GM23338 (cell line): ENCODE measurements around the gene TBX1. TPM values are rescaled to one million over a fixed set of nuclear protein-coding genes. Genes with fewer than 3 reads are reported as not detected.

Experiments
- ATAC-seq: fragments of 200-7000 bp; cut with Tn5 transposase; 3 replicates; pipeline ENCODE4 v1.9.1; 2020
- DNase-seq: peaks from one replicate; pipeline ENCODE4 v3.0.0-alpha.2; 2015; ENCODE audit warnings: low spot score
- H2AFZ ChIP-seq: fragments of 200-600 bp; sonication (generic); 2 replicates; pipeline ENCODE4 v1.8.0; 2016; ENCODE audit warnings: antibody characterized with exemption, mild to moderate bottlenecking, moderate library complexity
- H3F3A ChIP-seq: fragments of 200-600 bp; sonication (generic); replicated peaks from 2 replicates; pipeline ENCODE4 v1.8.0; 2017; ENCODE audit warnings: antibody characterized with exemption, mixed run types, low read depth
- H3K27ac ChIP-seq: fragments of 200-600 bp; sonication (generic); 2 replicates; pipeline ENCODE4 v1.6.1; 2016; ENCODE audit warnings: low read depth
- H3K27me3 ChIP-seq: fragments of 200-600 bp; sonication (generic); 2 replicates; pipeline ENCODE4 v1.8.0; 2016; ENCODE audit warnings: mild to moderate bottlenecking, mixed run types, moderate library complexity; ENCODE audit not compliant: insufficient read depth
- H3K36me3 ChIP-seq: fragments of 200-600 bp; sonication (generic); 2 replicates; pipeline ENCODE4 v1.8.0; 2016; ENCODE audit warnings: mild to moderate bottlenecking; ENCODE audit not compliant: insufficient read depth
- H3K4me1 ChIP-seq: fragments of 200-600 bp; sonication (generic); 2 replicates; pipeline ENCODE4 v1.8.0; 2016; ENCODE audit warnings: mild to moderate bottlenecking, moderate library complexity; ENCODE audit not compliant: insufficient read depth
- H3K4me2 ChIP-seq: fragments of 200-600 bp; sonication (generic); 2 replicates; pipeline ENCODE4 v1.7.1; 2017; ENCODE audit warnings: mixed run types
- H3K4me3 ChIP-seq: fragments of 200-600 bp; sonication (generic); 2 replicates; pipeline ENCODE4 v1.6.1; 2016; ENCODE audit warnings: mixed run types
- H3K79me2 ChIP-seq: fragments of 200-600 bp; sonication (generic); replicated peaks from 2 replicates; pipeline ENCODE4 v1.8.0; 2017; ENCODE audit warnings: mild to moderate bottlenecking; ENCODE audit not compliant: insufficient read depth
- H3K9me2 ChIP-seq: fragments of 200-600 bp; sonication (generic); 2 replicates; pipeline ENCODE4 v1.8.0; 2017; ENCODE audit not compliant: insufficient read depth
- H4K20me1 ChIP-seq: fragments of 200-600 bp; sonication (generic); replicated peaks from 2 replicates; pipeline ENCODE4 v1.8.0; 2017; ENCODE audit warnings: mild to moderate bottlenecking; ENCODE audit not compliant: insufficient read depth
- H3K27ac Mint-ChIP-seq: 2 replicates; pipeline ENCODE4 v1.8.0; 2020; ENCODE audit warnings: inconsistent platforms, mild to moderate bottlenecking, moderate library complexity, mixed read lengths
- H3K27me3 Mint-ChIP-seq: 3 replicates; pipeline ENCODE4 v1.8.0; 2022; ENCODE audit warnings: low read depth, mild to moderate bottlenecking, moderate library complexity, mixed read lengths, inconsistent platforms; ENCODE audit not compliant: insufficient read depth, poor library complexity
- H3K36me3 Mint-ChIP-seq: 3 replicates; pipeline ENCODE4 v1.8.0; 2021; ENCODE audit warnings: low read depth, mild to moderate bottlenecking, inconsistent platforms, moderate library complexity, mixed read lengths
- H3K4me1 Mint-ChIP-seq: 3 replicates; pipeline ENCODE4 v1.8.0; 2020; ENCODE audit warnings: mild to moderate bottlenecking, inconsistent platforms, mixed read lengths
- H3K4me3 Mint-ChIP-seq: 3 replicates; pipeline ENCODE4 v1.8.0; 2021; ENCODE audit warnings: moderate library complexity, mild to moderate bottlenecking, inconsistent platforms, mixed read lengths
- H3K9me3 Mint-ChIP-seq: 3 replicates; pipeline ENCODE4 v1.8.0; 2020; ENCODE audit warnings: moderate library complexity, mild to moderate bottlenecking, inconsistent platforms, mixed read lengths
- CREB1 ChIP-seq: fragments of 250-450 bp; sonication (Bioruptor Pico); IDR thresholded peaks from 2 replicates; pipeline ENCODE4 v1.5.0; 2020; ENCODE audit warnings: low read depth, mild to moderate bottlenecking, moderate library complexity
- CTCF ChIP-seq, 2 experiments: fragments of 200-600 bp in 1 of 2; sonication (generic) in 1 of 2; conservative IDR thresholded peaks; 2 replicates each; pipeline versions ENCODE4 v1.5.1 to v1.6.1; 2016 to 2017; ENCODE audit warnings: antibody characterized with exemption in 2 of 2, low read depth in 2 of 2, mild to moderate bottlenecking in 2 of 2, moderate library complexity in 1 of 2
- ETS1 ChIP-seq: IDR thresholded peaks from 2 replicates; pipeline ENCODE4 v1.6.1; 2016; ENCODE audit warnings: antibody characterized with exemption
- EZH2 ChIP-seq: fragments of 200-600 bp; sonication (generic); IDR thresholded peaks from one replicate; pipeline ENCODE4 v1.8.0; 2017; ENCODE audit warnings: antibody characterized with exemption, mild to moderate bottlenecking, low read depth; ENCODE audit not compliant: unreplicated experiment
- POLR2AphosphoS5 ChIP-seq: IDR thresholded peaks from 2 replicates; pipeline ENCODE4 v1.6.1; 2016; ENCODE audit warnings: antibody characterized with exemption, low read depth
- polyA plus RNA-seq: library from polyadenylated mRNA; unstranded; fragments of >200 nt; fragmentation: Nextera tagmentation; extraction: Ambion mirVana; gene quantifications from 2 replicates; pipeline ENCODE4 v1.2.1, GENCODE V29; 2016
- total RNA-seq: library from RNA; depleted of rRNA; stranded (reverse); fragments of >200 nt; shearing (Covaris generic); gene quantifications from 2 replicates; pipeline ENCODE4 v1.2.3, GENCODE V29; 2014

Gene TBX1
- total and polyA plus RNA-seq, 2 experiments from 2014 or later = 0.19 to 0.66 TPM

GRCh38 chr22:19723232-19723982 is 37.2 kb upstream of the TBX1 start, which contains the start of gene GP1BB:
GP1BB (plus strand) TSS chr22:19723539; CDS start chr22:19723570, 31 bp downstream.
- Histone ChIP-seq H3K9me2 (no peaks in the 10 kb centered on the region), H3K27me3 (peaks cover 86% of the 10 kb centered on the region), H4K20me1 (peaks cover 7% of the 10 kb centered on the region), H2AFZ (peak within 1 kb of the TSS; percentile 76), H3K4me3 (peak within 1 kb of the TSS; percentile 59), H3K36me3 (no peaks in the 10 kb centered on the region), H3K27ac (no peak within 1 kb of the TSS), H3K79me2 (no peaks in the 10 kb centered on the region), H3K4me2 (peak within 1 kb of the TSS; percentile 88), H3K4me1 (peaks cover 5% of the 10 kb centered on the region; the same call in 1 of the 2 replicates), H3F3A (0 out of 2 replicates have a peak, but pooled peaks cover 7% of the 10 kb centered on the region)
- peak; percentile 41 for ATAC-seq
- peaks cover 13% of the 10 kb centered on the region for H3K36me3 Mint-ChIP-seq
- H3K27me3 Mint-ChIP-seq = peaks cover 90% of the 10 kb centered on the region
- peaks cover 16% of the 10 kb centered on the region for H3K9me3 Mint-ChIP-seq
- H3K27ac Mint-ChIP-seq = no peak within 1 kb of the TSS
- peak within 1 kb of the TSS; percentile 64 for H3K4me3 Mint-ChIP-seq
- peak; percentile 72 for DNase-seq
- TF ChIP-seq CREB1 (CRISPR knock-in tag) (no peak), EZH2 (peak; percentile 36), POLR2AphosphoS5 (peak; percentile 8; the same call in 1 of the 2 replicates), CTCF (conservative IDR thresholded peaks at IDR 0.05; ENCODE audit: low read depth in 2 of 2) (0 out of 4 replicates have a peak, but pooled peaks of 1 of the 2 experiments have one; percentile 4), ETS1 (no peak)
- H3K4me1 Mint-ChIP-seq = peaks cover 22% of the 10 kb centered on the region

DNA sequence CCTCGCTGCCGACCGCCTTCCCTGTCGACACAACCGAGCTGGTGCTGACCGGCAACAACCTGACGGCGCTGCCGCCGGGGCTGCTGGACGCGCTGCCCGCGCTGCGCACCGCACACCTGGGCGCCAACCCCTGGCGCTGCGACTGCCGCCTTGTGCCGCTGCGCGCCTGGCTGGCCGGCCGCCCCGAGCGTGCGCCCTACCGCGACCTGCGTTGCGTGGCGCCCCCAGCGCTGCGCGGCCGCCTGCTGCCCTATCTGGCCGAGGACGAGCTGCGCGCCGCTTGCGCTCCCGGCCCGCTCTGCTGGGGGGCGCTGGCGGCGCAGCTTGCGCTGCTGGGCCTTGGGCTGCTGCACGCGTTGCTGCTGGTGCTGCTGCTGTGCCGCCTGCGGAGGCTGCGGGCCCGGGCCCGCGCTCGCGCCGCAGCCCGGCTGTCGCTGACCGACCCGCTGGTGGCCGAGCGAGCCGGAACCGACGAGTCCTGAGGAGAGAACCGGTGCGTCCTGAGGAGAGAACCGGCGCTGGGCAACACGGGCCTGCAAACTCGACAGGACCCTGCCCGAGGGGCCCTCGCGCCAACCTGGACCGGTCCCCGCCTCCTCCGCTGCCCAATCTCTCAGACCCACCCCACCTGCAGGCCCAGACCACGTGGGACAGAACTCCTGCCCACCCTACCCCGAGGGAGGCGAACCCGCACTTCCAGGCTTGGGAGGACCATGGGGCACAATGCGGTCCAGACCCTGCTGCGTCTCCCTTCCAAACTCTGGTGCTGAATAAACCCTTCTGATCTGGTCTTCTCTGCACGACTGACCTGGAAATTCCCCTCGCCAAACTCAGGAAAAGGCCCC is 36.4 kb upstream of the TBX1 start:
- Histone ChIP-seq H3K4me2 (peak overlapping the region; percentile 88), H3K4me1 (peaks cover 5% of the 10 kb centered on the region; the same call in 1 of the 2 replicates), H3K79me2 (no peaks in the 10 kb centered on the region), H2AFZ (peak overlapping the region; percentile 76; the same call in 1 of the 2 replicates), H3K27ac (no peak overlapping the region), H3F3A (0 out of 2 replicates have a peak, but pooled peaks cover 7% of the 10 kb centered on the region), H3K27me3 (peaks cover 82% of the 10 kb centered on the region), H3K36me3 (no peaks in the 10 kb centered on the region), H4K20me1 (peaks cover 7% of the 10 kb centered on the region), H3K9me2 (no peaks in the 10 kb centered on the region), H3K4me3 (peak overlapping the region; percentile 59)
- H3K27me3 Mint-ChIP-seq = peaks cover 95% of the 10 kb centered on the region
- H3K9me3 Mint-ChIP-seq = peaks cover 16% of the 10 kb centered on the region
- ATAC-seq (peak; percentile 55), DNase-seq (peak; percentile 82)
- H3K36me3 Mint-ChIP-seq = peaks cover 13% of the 10 kb centered on the region
- no peak overlapping the region for H3K27ac Mint-ChIP-seq
- H3K4me1 Mint-ChIP-seq = peaks cover 22% of the 10 kb centered on the region
- TF ChIP-seq ETS1 (no peak), EZH2 (peak; percentile 70), CTCF (conservative IDR thresholded peaks at IDR 0.05; ENCODE audit: low read depth in 2 of 2) (peak; percentile 18 to 66; a peak in 2 of 4 replicates)
- H3K4me3 Mint-ChIP-seq = peak overlapping the region; percentile 58
